Measurements from ENCODE around the gene BDNF. TPM values are rescaled to one million over a fixed set of nuclear protein-coding genes. Genes with fewer than 3 reads are reported as not detected.

The BDNF gene
- total RNA-seq, 2 experiments from 2014 or later: not detected

DNA sequence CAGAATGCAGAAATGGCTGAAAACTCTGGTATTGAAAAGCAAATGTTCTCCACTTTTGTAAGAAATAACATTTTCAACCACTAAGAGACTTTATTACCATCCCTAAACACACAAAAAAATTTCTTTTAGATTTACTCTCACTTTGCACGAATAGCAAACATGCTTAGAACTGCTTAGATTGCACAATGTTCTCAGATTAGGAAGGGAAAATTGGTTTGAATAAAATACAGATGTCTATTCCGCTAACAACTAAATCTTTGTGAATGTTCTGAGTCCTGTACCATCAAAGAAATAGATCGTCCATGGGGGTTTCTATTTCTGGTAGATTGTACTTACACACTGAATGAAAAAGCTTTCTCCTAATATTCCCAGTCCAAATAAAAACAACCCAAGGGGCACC lies 40.1 kb downstream of the BDNF start:
- Histone ChIP-seq H3K9me3 (ENCODE audit: low read length) (no peaks in the 10 kb centered on the region), H3K79me2 (ENCODE audit: insufficient read depth, low read depth, low read length) (no peaks in the 10 kb centered on the region), H3K4me2 (ENCODE audit: low read length) (no peak overlapping the region), H3K36me3 (ENCODE audit: insufficient read depth, low read length) (no peaks in the 10 kb centered on the region), H4K20me1 (ENCODE audit: insufficient read depth, low read length) (no peaks in the 10 kb centered on the region), H3K27ac (ENCODE audit: low read depth, low read length, poor library complexity, severe bottlenecking) (no peak overlapping the region), H3K9me2 (ENCODE audit: insufficient read depth, low read length) (no peaks in the 10 kb centered on the region), H3K4me3 (ENCODE audit: low read depth, low read length, poor library complexity, severe bottlenecking) (no peak overlapping the region), H3K4me1 (ENCODE audit: insufficient read depth, low read length, poor library complexity, severe bottlenecking) (no peaks in the 10 kb centered on the region), H2AFZ (ENCODE audit: low read length) (no peak overlapping the region)
- intact Hi-C loops (cut with micrococcal nuclease; ENCODE audit: unreplicated experiment): no loop called here
- TF ChIP-seq, protein P1, sequence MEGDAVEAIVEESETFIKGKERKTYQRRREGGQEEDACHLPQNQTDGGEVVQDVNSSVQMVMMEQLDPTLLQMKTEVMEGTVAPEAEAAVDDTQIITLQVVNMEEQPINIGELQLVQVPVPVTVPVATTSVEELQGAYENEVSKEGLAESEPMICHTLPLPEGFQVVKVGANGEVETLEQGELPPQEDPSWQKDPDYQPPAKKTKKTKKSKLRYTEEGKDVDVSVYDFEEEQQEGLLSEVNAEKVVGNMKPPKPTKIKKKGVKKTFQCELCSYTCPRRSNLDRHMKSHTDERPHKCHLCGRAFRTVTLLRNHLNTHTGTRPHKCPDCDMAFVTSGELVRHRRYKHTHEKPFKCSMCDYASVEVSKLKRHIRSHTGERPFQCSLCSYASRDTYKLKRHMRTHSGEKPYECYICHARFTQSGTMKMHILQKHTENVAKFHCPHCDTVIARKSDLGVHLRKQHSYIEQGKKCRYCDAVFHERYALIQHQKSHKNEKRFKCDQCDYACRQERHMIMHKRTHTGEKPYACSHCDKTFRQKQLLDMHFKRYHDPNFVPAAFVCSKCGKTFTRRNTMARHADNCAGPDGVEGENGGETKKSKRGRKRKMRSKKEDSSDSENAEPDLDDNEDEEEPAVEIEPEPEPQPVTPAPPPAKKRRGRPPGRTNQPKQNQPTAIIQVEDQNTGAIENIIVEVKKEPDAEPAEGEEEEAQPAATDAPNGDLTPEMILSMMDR (conservative IDR thresholded peaks at IDR 0.05; ENCODE audit: low read length): no peak
- no peak for TF ChIP-seq EZH2phosphoT487 (IDR thresholded peaks at IDR 0.05; ENCODE audit: borderline replicate concordance, low read depth, low read length)
- ChIA-PET CTCF (ENCODE audit: unreplicated experiment) (no interaction called here), POLR2A (no interaction called here)
- no TSS peak for BruUV-seq (replicated peaks)
- DNase-seq (ENCODE audit: low spot score): no peak

DNA sequence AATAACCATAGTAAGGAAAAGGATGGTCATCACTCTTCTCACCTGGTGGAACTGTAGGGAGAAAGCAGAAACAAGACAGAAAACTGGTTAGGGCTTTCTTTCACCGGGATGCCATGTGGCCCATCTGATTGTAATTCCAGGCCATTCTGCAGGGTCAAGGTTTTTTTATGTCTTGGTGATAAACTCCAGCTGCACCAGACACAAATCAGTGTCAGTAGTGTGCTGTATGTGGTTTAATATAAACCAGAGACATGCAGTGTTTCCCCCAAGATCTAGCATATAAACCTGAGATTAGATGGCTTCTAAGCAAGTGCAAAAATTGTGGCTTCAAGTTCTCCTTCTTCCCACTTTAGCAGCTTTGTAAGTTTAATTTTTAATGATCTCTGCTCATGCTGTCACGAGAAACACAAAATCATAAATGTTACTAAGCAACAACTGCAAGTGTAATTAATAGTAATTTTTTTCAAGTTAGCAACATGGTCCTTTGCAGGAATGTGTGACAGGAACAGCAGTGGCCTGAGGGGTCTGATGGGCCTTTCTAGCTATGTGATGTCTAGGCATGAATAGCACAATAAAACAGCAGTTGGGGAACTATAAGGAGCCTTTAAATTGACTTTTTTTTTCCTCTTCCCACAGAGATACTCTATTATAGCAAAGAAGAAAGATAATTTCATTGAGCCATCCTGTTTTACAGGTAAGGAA lies 41.6 kb downstream of the BDNF start:
- H3K27ac ChIP-seq (ENCODE audit: low read depth, low read length, poor library complexity, severe bottlenecking): no peak overlapping the region
- DNase-seq (ENCODE audit: low spot score): no peak
- no peak overlapping the region for H3K4me3 ChIP-seq (ENCODE audit: low read depth, low read length, poor library complexity, severe bottlenecking)
- no peak overlapping the region for H3K4me2 ChIP-seq (ENCODE audit: low read length)
- H4K20me1 ChIP-seq (ENCODE audit: insufficient read depth, low read length): no peaks in the 10 kb centered on the region
- H3K79me2 ChIP-seq (ENCODE audit: insufficient read depth, low read depth, low read length): no peaks in the 10 kb centered on the region
- BruUV-seq (replicated peaks): no TSS peak
- H3K36me3 ChIP-seq (ENCODE audit: insufficient read depth, low read length): no peaks in the 10 kb centered on the region
- TF ChIP-seq EZH2phosphoT487 (IDR thresholded peaks at IDR 0.05; ENCODE audit: borderline replicate concordance, low read depth, low read length): no peak
- TF ChIP-seq, protein P1 (conservative IDR thresholded peaks at IDR 0.05; ENCODE audit: low read length): no peak
- no peak overlapping the region for H2AFZ ChIP-seq (ENCODE audit: low read length)
- no peaks in the 10 kb centered on the region for H3K9me3 ChIP-seq (ENCODE audit: low read length)
- intact Hi-C loops (cut with micrococcal nuclease; ENCODE audit: unreplicated experiment): no loop called here
- ChIA-PET CTCF (ENCODE audit: unreplicated experiment) (no interaction called here), POLR2A (interaction anchor here (0.6 kb wide), 1 partner anchor 9 kb away, joined by 3 read pairs; no protein-coding TSS in a partner anchor)
- H3K4me1 ChIP-seq (ENCODE audit: insufficient read depth, low read length, poor library complexity, severe bottlenecking): no peaks in the 10 kb centered on the region
- H3K9me2 ChIP-seq (ENCODE audit: insufficient read depth, low read length): no peaks in the 10 kb centered on the region

DNA sequence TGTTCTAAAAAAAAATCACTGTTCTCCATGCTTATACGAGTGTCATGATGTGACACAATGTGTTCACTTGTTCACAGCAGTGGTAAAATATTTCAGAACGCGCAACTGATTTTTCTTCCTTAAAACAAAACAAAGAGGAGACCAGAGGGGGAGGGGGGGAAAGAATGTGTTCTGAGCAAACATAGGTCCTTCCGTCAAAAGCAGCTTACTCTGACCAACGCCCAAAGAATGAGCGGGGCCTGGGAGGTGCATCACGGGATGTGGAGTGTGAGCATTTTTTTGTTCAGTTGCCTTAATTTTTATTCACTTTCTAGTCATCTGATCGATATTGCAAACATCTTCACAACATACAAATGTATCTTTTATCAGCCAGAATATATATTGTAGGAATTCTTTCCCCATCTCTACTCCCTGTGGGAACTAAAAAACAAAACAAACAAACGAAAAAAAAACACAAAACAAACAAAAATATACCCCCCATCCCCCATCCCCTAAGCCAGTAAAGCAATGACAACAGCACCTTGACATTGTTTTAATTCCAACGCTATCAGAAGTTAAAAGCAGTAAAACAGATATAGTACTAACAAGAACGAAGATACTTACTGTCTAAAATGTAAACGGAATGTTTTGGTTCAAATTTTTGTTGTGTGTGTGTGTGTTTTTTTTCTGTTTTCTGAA lies 43.3 kb downstream of the BDNF start:
- ChIA-PET POLR2A (interaction anchor here (0.7 kb wide), 1 partner anchor 1536 kb away, joined by 3 read pairs; no protein-coding TSS in a partner anchor), CTCF (ENCODE audit: unreplicated experiment) (no interaction called here)
- H4K20me1 ChIP-seq (ENCODE audit: insufficient read depth, low read length): no peaks in the 10 kb centered on the region
- H3K9me2 ChIP-seq (ENCODE audit: insufficient read depth, low read length): no peaks in the 10 kb centered on the region
- no peaks in the 10 kb centered on the region for H3K36me3 ChIP-seq (ENCODE audit: insufficient read depth, low read length)
- no peak overlapping the region for H3K4me2 ChIP-seq (ENCODE audit: low read length)
- TF ChIP-seq EZH2phosphoT487 (IDR thresholded peaks at IDR 0.05; ENCODE audit: borderline replicate concordance, low read depth, low read length): no peak
- TF ChIP-seq, protein P1 (conservative IDR thresholded peaks at IDR 0.05; ENCODE audit: low read length): no peak
- no peaks in the 10 kb centered on the region for H3K4me1 ChIP-seq (ENCODE audit: insufficient read depth, low read length, poor library complexity, severe bottlenecking)
- BruUV-seq (replicated peaks): no TSS peak
- H3K27ac ChIP-seq (ENCODE audit: low read depth, low read length, poor library complexity, severe bottlenecking): no peak overlapping the region
- H2AFZ ChIP-seq (ENCODE audit: low read length): no peak overlapping the region
- H3K4me3 ChIP-seq (ENCODE audit: low read depth, low read length, poor library complexity, severe bottlenecking): no peak overlapping the region
- no peaks in the 10 kb centered on the region for H3K79me2 ChIP-seq (ENCODE audit: insufficient read depth, low read depth, low read length)
- no peak for DNase-seq (ENCODE audit: low spot score)
- intact Hi-C loops (cut with micrococcal nuclease; ENCODE audit: unreplicated experiment): no loop called here
- no peaks in the 10 kb centered on the region for H3K9me3 ChIP-seq (ENCODE audit: low read length)

All from OCI-LY7 (cell line).